Body of pancreas (tissue), 4 donors: ENCODE measurements around the gene IQCE. TPM values are rescaled to one million over a fixed set of nuclear protein-coding genes. Genes with fewer than 3 reads are reported as not detected.
A peak's percentile ranks its signal among the peaks of the same experiment; 100 is the strongest.
"Not testable (repeated sequence)": the region's sequence is repeated elsewhere in the genome, so short reads cannot be mapped to it uniquely, and the experiment has no call there.

Source experiments
- ATAC-seq: fragments of 150-250 bp; one replicate; pipeline ENCODE4 v1.9.1; 2016
- DNase-seq, 4 donors: peaks; one replicate each; pipeline ENCODE4 v3.0.0-alpha.2; 2019
- H3K27ac ChIP-seq, 4 donors: fragments of 200-600 bp; sonication (generic); 1 replicate in 3 of 4; 2 replicates in 1 of 4; pipeline versions ENCODE4 v1.5.1 to v1.6.1; 2016 to 2019; ENCODE audit warnings: mild to moderate bottlenecking in 1 of 4, mixed read lengths in 1 of 4, moderate library complexity in 1 of 4
- H3K27me3 ChIP-seq, 2 donors: fragments of 200-600 bp; sonication (generic); one replicate each; pipeline ENCODE4 v1.6.0; 2016; ENCODE audit warnings: mild to moderate bottlenecking in 1 of 2
- H3K36me3 ChIP-seq, 2 donors: fragments of 200-600 bp; sonication (generic); replicated peaks in 1 of 2; 2 replicates each; pipeline ENCODE4 v1.5.1; 2016; ENCODE audit warnings: low read depth in 2 of 2; ENCODE audit not compliant: insufficient read depth in 1 of 2
- H3K4me1 ChIP-seq: fragments of 200-600 bp; sonication (generic); one replicate; pipeline ENCODE4 v1.6.0; 2016
- H3K4me3 ChIP-seq, 2 donors: fragments of 200-600 bp; sonication (generic); 1 replicate in 1 of 2; 2 replicates in 1 of 2; pipeline ENCODE4 v1.5.1; 2016 to 2019
- H3K9me3 ChIP-seq, 3 donors: fragments of 200-600 bp; sonication (generic); 1 replicate in 2 of 3; 2 replicates in 1 of 3; pipeline ENCODE4 v1.5.1; 2016
- POLR2A ChIP-seq, 3 donors: fragments of 450-650 bp; IDR thresholded peaks; one replicate each; pipeline ENCODE4 v1.6.1; 2016; ENCODE audit warnings: antibody characterized with exemption in 3 of 3, mild to moderate bottlenecking in 2 of 3
- WGBS, 2 donors: methylation state at CpG; one replicate each; pipeline ENCODE4 v1.1.5; 2017; 5-methylcytosine and 5-hydroxymethylcytosine counted together
- intact Hi-C: fragments of 100-400 bp; cut with DNase I; formaldehyde crosslinking; loops from one replicate; pipeline ENCODE4 v1.15.1; 2023
- total RNA-seq, 2 donors: library from RNA; depleted of rRNA; stranded (reverse); fragments of >200 nt; gene quantifications; one replicate each; pipeline ENCODE4 v1.1.0, GENCODE V29; 2016
- TF ChIP-seq, protein P1 (sequence below), 7 experiments: fragments of 450-650 bp in 4 of 7; fragments of 200-600 bp in 3 of 7; sonication (generic) in 3 of 7; IDR thresholded peaks; one replicate each; pipeline ENCODE4 v1.5.1; 2016 to 2019; ENCODE audit warnings: antibody characterized with exemption in 7 of 7

Gene IQCE
- total RNA-seq, 2 donors from 2014 or later = 7.8 to 73.2 TPM

DNA sequence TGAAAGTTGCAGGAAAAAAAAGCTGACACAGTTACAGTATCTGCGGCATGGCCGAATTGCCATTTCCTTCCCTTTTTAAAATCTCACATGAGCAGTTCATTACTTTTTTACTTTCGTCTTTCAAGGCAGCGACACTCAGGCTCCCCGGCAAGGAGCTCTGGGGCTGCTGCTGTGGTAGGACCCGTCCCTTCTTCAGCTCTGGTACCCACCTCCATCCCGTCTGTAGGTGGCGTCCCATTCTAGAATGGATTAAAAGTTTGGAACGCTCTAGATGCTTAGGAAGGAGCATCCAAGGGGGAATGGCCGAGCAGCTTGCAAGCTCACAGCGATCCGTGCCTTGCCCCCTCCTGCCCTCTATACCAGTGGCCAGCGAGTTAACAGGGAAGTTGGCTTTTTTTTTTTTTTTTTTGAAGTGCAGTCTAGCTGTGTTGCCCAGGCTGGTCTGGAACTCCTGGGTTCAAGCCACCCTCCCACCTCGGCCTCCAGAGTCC is 50.2 kb downstream of the IQCE start:
- peak in 1 of 4 donors; percentile 50 for DNase-seq
- 66 to 83% methylated on average over 14 of the region's 14 CpGs for WGBS, 2 donors
- ATAC-seq = no peak
- peak in 1 of 3 donors; percentile 46 for TF ChIP-seq POLR2A (IDR thresholded peaks at IDR 0.05)
- TF ChIP-seq, protein P1, sequence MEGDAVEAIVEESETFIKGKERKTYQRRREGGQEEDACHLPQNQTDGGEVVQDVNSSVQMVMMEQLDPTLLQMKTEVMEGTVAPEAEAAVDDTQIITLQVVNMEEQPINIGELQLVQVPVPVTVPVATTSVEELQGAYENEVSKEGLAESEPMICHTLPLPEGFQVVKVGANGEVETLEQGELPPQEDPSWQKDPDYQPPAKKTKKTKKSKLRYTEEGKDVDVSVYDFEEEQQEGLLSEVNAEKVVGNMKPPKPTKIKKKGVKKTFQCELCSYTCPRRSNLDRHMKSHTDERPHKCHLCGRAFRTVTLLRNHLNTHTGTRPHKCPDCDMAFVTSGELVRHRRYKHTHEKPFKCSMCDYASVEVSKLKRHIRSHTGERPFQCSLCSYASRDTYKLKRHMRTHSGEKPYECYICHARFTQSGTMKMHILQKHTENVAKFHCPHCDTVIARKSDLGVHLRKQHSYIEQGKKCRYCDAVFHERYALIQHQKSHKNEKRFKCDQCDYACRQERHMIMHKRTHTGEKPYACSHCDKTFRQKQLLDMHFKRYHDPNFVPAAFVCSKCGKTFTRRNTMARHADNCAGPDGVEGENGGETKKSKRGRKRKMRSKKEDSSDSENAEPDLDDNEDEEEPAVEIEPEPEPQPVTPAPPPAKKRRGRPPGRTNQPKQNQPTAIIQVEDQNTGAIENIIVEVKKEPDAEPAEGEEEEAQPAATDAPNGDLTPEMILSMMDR (IDR thresholded peaks at IDR 0.05) = peak in 2 of 7 experiments; percentile 5 to 16
- Histone ChIP-seq H3K27me3 (no peaks in the 10 kb centered on the region), H3K4me1 (peaks cover 4% of the 10 kb centered on the region), H3K4me3 (no peak overlapping the region), H3K27ac (peak overlapping the region in 1 of 4 donors; percentile 50), H3K36me3 (no peaks in the 10 kb centered on the region), H3K9me3 (no peaks in the 10 kb centered on the region)
- intact Hi-C loops = no loop called here

DNA sequence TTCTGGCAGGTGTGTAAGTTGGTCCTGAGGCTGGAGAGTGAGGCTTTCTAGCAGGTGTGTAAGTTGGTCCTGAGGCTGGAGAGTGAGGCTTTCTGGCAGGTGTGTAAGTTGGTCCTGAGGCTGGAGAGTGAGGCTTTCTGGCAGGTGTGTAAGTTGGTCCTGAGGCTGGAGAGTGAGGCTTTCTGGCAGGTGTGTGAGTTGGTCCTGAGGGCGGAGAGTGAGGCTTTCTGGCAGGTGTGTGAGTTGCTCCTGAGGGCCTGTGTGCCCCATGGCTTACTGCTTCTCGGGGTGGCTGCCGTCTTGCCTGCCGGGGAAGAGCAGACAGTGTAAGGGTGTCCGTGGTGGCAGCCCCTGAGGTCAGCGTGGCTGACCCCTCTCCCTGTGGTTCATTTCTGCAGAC is 50.9 kb downstream of the IQCE start:
- H3K4me1 ChIP-seq = peaks cover 11% of the 10 kb centered on the region
- H3K4me3 ChIP-seq, DNase-seq, H3K27me3 ChIP-seq, H3K9me3 ChIP-seq, H3K27ac ChIP-seq, ATAC-seq, H3K36me3 ChIP-seq, intact Hi-C loops: not testable (repeated sequence)
- 93 to 95% methylated on average over 6 of the region's 6 CpGs for WGBS, 2 donors

DNA sequence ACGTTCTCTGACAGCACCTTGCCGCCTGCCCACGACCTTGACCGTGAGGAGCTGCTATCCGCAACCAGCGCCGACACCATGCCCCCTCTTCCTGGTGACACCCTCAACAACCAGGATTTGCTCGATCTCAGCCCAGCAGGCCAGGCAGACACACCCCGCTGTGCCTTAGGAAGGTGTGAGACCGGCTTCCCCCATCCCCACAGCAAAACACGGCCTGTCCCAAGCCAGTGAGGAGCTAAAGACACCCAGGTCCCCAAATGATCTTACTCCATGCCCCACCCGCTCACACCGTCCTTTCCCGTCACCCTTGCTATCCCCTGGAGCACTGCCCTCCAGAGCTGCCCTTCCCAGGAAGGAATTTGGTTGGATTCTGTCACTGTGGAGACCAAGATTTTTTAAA is 51.7 kb downstream of the IQCE start:
- TF ChIP-seq, protein P1 (IDR thresholded peaks at IDR 0.05) = no peak
- TF ChIP-seq POLR2A (IDR thresholded peaks at IDR 0.05) = no peak
- H3K27ac ChIP-seq = no peak overlapping the region
- no peaks in the 10 kb centered on the region for H3K9me3 ChIP-seq
- H3K36me3 ChIP-seq = no peaks in the 10 kb centered on the region
- H3K4me1 ChIP-seq = peaks cover 15% of the 10 kb centered on the region
- 88 to 90% methylated on average over 13 to 14 of the region's 14 CpGs for WGBS, 2 donors
- DNase-seq = no peak
- ATAC-seq = no peak
- H3K27me3 ChIP-seq = no peaks in the 10 kb centered on the region
- intact Hi-C loops = no loop called here
- H3K4me3 ChIP-seq = no peak overlapping the region

DNA sequence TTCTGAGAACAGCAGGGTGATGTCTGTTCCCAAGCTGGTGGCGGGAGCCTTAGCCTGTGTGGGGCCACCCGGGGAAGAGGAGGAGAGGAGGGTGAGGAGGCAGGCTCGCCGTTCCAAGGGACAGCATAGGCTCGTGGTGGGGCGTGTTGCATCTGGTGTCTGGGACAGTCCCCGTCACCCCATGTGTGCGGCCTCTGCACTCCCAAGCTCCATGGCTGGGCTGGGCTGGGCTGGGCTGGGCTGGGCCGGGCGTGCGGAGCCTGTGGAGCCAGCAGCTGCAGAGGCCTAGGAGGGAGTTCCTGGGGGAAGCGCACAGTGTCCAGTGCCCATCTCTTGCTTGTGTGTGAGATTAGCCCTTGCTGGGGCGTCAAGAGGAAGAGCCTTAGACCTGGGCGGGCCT is 52.1 kb downstream of the IQCE start:
- no peaks in the 10 kb centered on the region for H3K36me3 ChIP-seq
- 85 to 98% methylated on average over 8 to 14 of the region's 14 CpGs for whole genome bisulfite sequencing, 2 donors
- ATAC-seq = no peak
- no peak for DNase-seq
- H3K27me3 ChIP-seq = no peaks in the 10 kb centered on the region
- no peak overlapping the region for H3K4me3 ChIP-seq
- TF ChIP-seq, protein P1 (IDR thresholded peaks at IDR 0.05) = no peak
- TF ChIP-seq POLR2A (IDR thresholded peaks at IDR 0.05) = no peak
- H3K4me1 ChIP-seq = peaks cover 15% of the 10 kb centered on the region
- intact Hi-C loops = no loop called here
- no peaks in the 10 kb centered on the region for H3K9me3 ChIP-seq
- H3K27ac ChIP-seq = no peak overlapping the region

DNA sequence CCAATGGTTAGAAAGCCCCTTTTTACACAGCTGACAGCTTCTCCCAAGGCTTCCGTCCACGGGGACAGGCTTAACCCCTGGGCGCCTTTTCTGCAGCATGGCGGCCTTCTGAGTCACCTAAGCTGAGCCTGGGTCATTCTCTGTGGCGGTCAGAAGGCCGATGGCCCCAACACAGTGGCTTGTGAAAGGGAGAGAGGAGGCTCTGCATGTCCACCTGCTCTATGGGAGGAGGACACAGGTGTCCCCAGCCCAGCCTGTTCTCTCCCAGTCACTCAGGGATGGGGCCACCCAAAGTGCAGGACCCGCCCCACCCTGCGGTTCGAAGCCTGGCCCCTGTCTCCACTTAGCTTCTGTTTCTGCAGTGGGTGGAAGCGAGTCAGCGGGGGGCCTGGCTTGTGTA is 52.6 kb downstream of the IQCE start:
- ATAC-seq = no peak
- no peak overlapping the region for H3K4me3 ChIP-seq
- intact Hi-C loops = no loop called here
- peaks cover 15% of the 10 kb centered on the region for H3K4me1 ChIP-seq
- no peak overlapping the region for H3K27ac ChIP-seq
- no peaks in the 10 kb centered on the region for H3K9me3 ChIP-seq
- 92 to 96% methylated on average over 9 to 11 of the region's 11 CpGs for WGBS, 2 donors
- no peak for DNase-seq
- H3K36me3 ChIP-seq = no peaks in the 10 kb centered on the region
- H3K27me3 ChIP-seq = no peaks in the 10 kb centered on the region
- TF ChIP-seq, protein P1 (IDR thresholded peaks at IDR 0.05) = no peak
- TF ChIP-seq POLR2A (IDR thresholded peaks at IDR 0.05) = no peak
